KOPT-K1 (cell line): Measurements from ENCODE around the gene GRM7.

Source experiments
- H3K27ac ChIP-seq: fragments of 200-600 bp; sonication (generic); 2 replicates; pipeline ENCODE4 v1.5.1; 2016; ENCODE audit warnings: antibody characterized with exemption, mild to moderate bottlenecking, low read depth, low read length; ENCODE audit not compliant: poor library complexity, severe bottlenecking
- H3K36me3 ChIP-seq: fragments of 200-600 bp; sonication (generic); 2 replicates; pipeline ENCODE4 v1.5.1; 2017; ENCODE audit warnings: antibody characterized with exemption, mild to moderate bottlenecking, low read length, moderate library complexity; ENCODE audit not compliant: insufficient read depth
- H3K9me3 ChIP-seq: fragments of 200-600 bp; sonication (generic); 2 replicates; pipeline ENCODE4 v1.5.1; 2017; ENCODE audit warnings: antibody characterized with exemption, low read length, mild to moderate bottlenecking; ENCODE audit not compliant: insufficient read depth, poor library complexity, severe bottlenecking

The GRM7 gene

GRCh38 chr3:7158516-7158915, 297.6 kb downstream of the GRM7 start:
- H3K36me3 ChIP-seq: no peaks in the 10 kb centered on the region
- no peaks in the 10 kb centered on the region for H3K9me3 ChIP-seq
- no peak overlapping the region for H3K27ac ChIP-seq

- Histone ChIP-seq H3K9me3 (no peaks in the 10 kb centered on the region), H3K27ac (no peak overlapping the region), H3K36me3 (no peaks in the 10 kb centered on the region)
Observed at GRCh38 chr3:7160689-7161088, 299.8 kb downstream of the GRM7 start.

- no peaks in the 10 kb centered on the region for H3K36me3 ChIP-seq
- H3K27ac ChIP-seq: no peak overlapping the region
Observed at GRCh38 chr3:7166460-7166859, 305.5 kb downstream of the GRM7 start.

GRCh38 chr3:7171493-7171892, 310.6 kb downstream of the GRM7 start:
- no peak overlapping the region for H3K27ac ChIP-seq

More at GRCh38 chr3:7166460-7166859, 305.5 kb downstream of the GRM7 start:
- no peaks in the 10 kb centered on the region for H3K9me3 ChIP-seq

GRCh38 chr3:7172996-7173395, 312.1 kb downstream of the GRM7 start:
- Histone ChIP-seq H3K27ac (no peak overlapping the region), H3K9me3 (no peaks in the 10 kb centered on the region), H3K36me3 (no peaks in the 10 kb centered on the region)

More at GRCh38 chr3:7171493-7171892, 310.6 kb downstream of the GRM7 start:
- Histone ChIP-seq H3K36me3 (no peaks in the 10 kb centered on the region), H3K9me3 (no peaks in the 10 kb centered on the region)

- Histone ChIP-seq H3K36me3 (no peaks in the 10 kb centered on the region), H3K9me3 (no peaks in the 10 kb centered on the region), H3K27ac (no peak overlapping the region)
Observed at GRCh38 chr3:7188551-7188950, 327.6 kb downstream of the GRM7 start.

GRCh38 chr3:7190095-7190494, 329.2 kb downstream of the GRM7 start:
- Histone ChIP-seq H3K27ac (no peak overlapping the region), H3K36me3 (no peaks in the 10 kb centered on the region), H3K9me3 (no peaks in the 10 kb centered on the region)

GRCh38 chr3:7193269-7193668, 332.4 kb downstream of the GRM7 start:
- no peaks in the 10 kb centered on the region for H3K36me3 ChIP-seq
- H3K9me3 ChIP-seq: no peaks in the 10 kb centered on the region
- no peak overlapping the region for H3K27ac ChIP-seq

GRCh38 chr3:7194071-7194835, 333.3 kb downstream of the GRM7 start:
- no peaks in the 10 kb centered on the region for H3K9me3 ChIP-seq
- no peak overlapping the region for H3K27ac ChIP-seq
- no peaks in the 10 kb centered on the region for H3K36me3 ChIP-seq

GRCh38 chr3:7195934-7196333, 335.0 kb downstream of the GRM7 start:
- Histone ChIP-seq H3K9me3 (no peaks in the 10 kb centered on the region), H3K27ac (no peak overlapping the region)

GRCh38 chr3:7201784-7202183, 340.9 kb downstream of the GRM7 start:
- no peaks in the 10 kb centered on the region for H3K9me3 ChIP-seq

More at GRCh38 chr3:7195934-7196333, 335.0 kb downstream of the GRM7 start:
- H3K36me3 ChIP-seq: no peaks in the 10 kb centered on the region

GRCh38 chr3:7203969-7204847, 343.3 kb downstream of the GRM7 start:
- Histone ChIP-seq H3K36me3 (no peaks in the 10 kb centered on the region), H3K9me3 (no peaks in the 10 kb centered on the region), H3K27ac (no peak overlapping the region)

More at GRCh38 chr3:7201784-7202183, 340.9 kb downstream of the GRM7 start:
- H3K27ac ChIP-seq: no peak overlapping the region
- H3K36me3 ChIP-seq: no peaks in the 10 kb centered on the region

GRCh38 chr3:7204848-7205156, 343.9 kb downstream of the GRM7 start:
- Histone ChIP-seq H3K36me3 (no peaks in the 10 kb centered on the region), H3K27ac (no peak overlapping the region), H3K9me3 (no peaks in the 10 kb centered on the region)

GRCh38 chr3:7205535-7205934, 344.6 kb downstream of the GRM7 start:
- H3K9me3 ChIP-seq: no peaks in the 10 kb centered on the region
- no peaks in the 10 kb centered on the region for H3K36me3 ChIP-seq
- H3K27ac ChIP-seq: no peak overlapping the region

- H3K36me3 ChIP-seq: no peaks in the 10 kb centered on the region
- H3K27ac ChIP-seq: no peak overlapping the region
- H3K9me3 ChIP-seq: no peaks in the 10 kb centered on the region
Observed at GRCh38 chr3:7205962-7206361, 345.0 kb downstream of the GRM7 start.
